ENCODE measurements around the gene PITPNM1. TPM values are rescaled to one million over a fixed set of nuclear protein-coding genes. Genes with fewer than 3 reads are reported as not detected.
A peak's percentile ranks its signal among the peaks of the same experiment; 100 is the strongest.
"Not testable (repeated sequence)": the region's sequence is repeated elsewhere in the genome, so short reads cannot be mapped to it uniquely, and the experiment has no call there.

Gene PITPNM1
- total RNA-seq, 1 donor from 2014 or later = 40.5 TPM

DNA sequence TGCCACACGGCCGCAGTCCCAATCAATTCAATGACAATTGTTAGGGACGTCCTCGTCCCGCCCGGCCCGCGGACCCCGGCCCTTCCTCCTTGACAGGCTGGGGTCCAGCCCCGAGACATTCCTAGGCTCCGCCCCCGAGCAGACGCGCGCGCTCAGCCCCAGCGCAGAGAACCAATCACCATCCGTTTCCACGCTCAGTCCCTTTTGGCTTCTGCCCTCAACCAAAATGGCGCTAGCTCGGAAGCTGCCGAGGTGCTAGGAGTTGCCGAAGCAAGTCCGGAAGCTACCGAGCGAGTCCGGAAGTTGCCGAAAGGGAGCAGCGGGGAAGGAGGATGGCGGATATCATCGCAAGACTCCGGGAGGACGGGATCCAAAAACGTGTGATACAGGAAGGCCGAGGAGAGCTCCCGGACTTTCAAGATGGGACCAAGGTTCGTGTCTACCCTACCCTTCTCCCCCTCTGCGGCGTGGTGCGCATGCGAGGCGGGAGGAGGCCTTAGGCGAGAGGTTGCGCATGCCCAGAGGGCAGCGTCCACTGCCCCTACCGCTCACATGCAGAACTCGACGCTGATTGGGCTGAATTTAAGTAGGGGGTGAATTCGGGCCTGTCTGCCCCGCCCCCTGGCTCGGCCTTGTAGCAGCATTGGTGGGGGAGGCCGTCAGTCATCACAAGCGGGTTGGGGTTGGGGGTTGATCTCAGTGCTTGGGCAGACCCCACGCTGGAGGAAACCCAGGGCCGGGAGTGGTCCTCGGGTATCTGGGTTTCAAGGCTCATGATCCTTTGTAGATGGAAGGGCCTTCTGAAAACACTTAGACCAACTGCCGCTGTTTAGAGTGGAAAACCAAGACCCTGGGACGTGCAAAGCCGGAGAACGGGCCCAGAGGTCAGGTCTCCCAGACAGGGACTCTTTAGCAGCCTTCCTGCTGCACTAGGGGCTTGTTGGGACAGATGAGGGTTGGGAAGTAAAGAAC is 22.1 kb downstream of the PITPNM1 start, which contains the start of gene AIP:
TSS of gene AIP (plus strand) at position 200 of the 972 bp plus-strand sequence. CDS start at position 333, 133 bp downstream.
- peaks cover 3% of the 10 kb centered on the region for H3K36me3 Mint-ChIP-seq (ENCODE audit: low read depth)
- no peaks in the 10 kb centered on the region for H3K9me3 Mint-ChIP-seq (ENCODE audit: low read depth)
- TF ChIP-seq, protein P1, sequence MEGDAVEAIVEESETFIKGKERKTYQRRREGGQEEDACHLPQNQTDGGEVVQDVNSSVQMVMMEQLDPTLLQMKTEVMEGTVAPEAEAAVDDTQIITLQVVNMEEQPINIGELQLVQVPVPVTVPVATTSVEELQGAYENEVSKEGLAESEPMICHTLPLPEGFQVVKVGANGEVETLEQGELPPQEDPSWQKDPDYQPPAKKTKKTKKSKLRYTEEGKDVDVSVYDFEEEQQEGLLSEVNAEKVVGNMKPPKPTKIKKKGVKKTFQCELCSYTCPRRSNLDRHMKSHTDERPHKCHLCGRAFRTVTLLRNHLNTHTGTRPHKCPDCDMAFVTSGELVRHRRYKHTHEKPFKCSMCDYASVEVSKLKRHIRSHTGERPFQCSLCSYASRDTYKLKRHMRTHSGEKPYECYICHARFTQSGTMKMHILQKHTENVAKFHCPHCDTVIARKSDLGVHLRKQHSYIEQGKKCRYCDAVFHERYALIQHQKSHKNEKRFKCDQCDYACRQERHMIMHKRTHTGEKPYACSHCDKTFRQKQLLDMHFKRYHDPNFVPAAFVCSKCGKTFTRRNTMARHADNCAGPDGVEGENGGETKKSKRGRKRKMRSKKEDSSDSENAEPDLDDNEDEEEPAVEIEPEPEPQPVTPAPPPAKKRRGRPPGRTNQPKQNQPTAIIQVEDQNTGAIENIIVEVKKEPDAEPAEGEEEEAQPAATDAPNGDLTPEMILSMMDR (IDR thresholded peaks at IDR 0.05) = peak; percentile 47
- H3K27me3 Mint-ChIP-seq (ENCODE audit: low read depth) = no peaks in the 10 kb centered on the region
- H3K4me3 Mint-ChIP-seq (ENCODE audit: unreplicated experiment) = peak within 1 kb of the TSS; percentile 83
- peaks cover 37% of the 10 kb centered on the region for H3K4me1 Mint-ChIP-seq (ENCODE audit: low read depth)
- H3K27ac Mint-ChIP-seq (ENCODE audit: unreplicated experiment) = peak within 1 kb of the TSS; percentile 98
- peak; percentile 98 for DNase-seq (ENCODE audit: low spot score)

DNA sequence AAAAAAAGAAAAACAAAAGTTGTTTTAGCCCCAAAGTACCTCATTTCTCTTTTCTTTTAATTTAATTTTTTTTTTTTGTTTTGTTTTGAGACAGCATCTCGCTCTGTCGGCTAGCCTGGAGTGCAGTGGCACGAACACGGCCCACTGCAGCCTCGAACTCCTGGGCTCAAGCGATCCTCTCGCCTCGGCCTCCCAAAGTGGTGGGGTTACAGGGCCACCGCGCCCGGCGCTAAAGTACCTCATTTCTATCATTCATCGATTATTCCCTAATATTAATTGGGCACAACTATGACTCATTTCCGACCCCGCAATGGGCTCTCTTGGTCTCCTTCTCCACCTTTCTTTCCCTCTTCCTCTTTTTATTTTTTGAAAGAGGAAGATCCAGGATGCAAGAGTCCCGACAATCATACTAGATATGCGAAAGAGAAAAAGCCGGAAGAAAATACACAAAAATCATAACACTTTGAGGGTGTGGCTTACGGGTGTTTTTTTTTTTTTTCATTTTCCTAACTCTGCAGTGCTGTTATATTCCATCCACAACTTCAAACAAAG is 22.8 kb downstream of the PITPNM1 start:
- Mint-ChIP-seq H3K36me3 (ENCODE audit: low read depth) (no peaks in the 10 kb centered on the region), H3K4me3 (ENCODE audit: unreplicated experiment) (peak overlapping the region; percentile 83), H3K27me3 (ENCODE audit: low read depth) (no peaks in the 10 kb centered on the region), H3K9me3 (ENCODE audit: low read depth) (no peaks in the 10 kb centered on the region), H3K4me1 (ENCODE audit: low read depth) (peaks cover 37% of the 10 kb centered on the region), H3K27ac (ENCODE audit: unreplicated experiment) (peak overlapping the region; percentile 98)
- TF ChIP-seq, protein P1 (IDR thresholded peaks at IDR 0.05) = no peak
- DNase-seq (ENCODE audit: low spot score) = no peak

DNA sequence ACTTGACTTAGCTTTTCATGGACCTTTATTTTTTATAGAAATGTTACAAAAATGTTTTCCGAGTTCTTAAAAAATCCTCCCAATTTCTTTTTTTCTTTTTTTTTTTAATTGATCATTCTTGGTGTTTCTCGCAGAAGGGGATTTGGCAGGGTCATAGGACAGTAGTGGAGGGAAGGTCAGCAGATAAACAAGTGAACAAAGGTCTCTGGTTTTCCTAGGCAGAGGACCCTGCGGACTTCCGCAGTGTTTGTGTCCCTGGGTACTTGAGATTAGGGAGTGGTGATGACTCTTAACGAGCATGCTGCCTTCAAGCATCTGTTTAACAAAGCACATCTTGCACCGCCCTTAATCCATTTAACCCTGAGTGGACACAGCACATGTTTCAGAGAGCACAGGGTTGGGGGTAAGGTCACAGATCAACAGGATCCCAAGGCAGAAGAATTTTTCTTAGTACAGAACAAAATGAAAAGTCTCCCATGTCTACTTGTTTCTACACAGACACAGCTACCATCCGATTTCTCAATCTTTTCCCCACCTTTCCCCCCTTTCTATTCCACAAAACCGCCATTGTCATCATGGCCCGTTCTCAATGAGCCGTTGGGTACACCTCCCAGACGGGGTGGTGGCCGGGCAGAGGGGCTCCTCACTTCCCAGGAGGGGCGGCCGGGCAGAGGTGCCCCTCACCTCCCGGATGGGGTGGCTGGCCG is 27.7 kb downstream of the PITPNM1 start:
- H3K27me3 Mint-ChIP-seq (ENCODE audit: low read depth); H3K9me3 Mint-ChIP-seq (ENCODE audit: low read depth); H3K27ac Mint-ChIP-seq (ENCODE audit: unreplicated experiment); H3K36me3 Mint-ChIP-seq (ENCODE audit: low read depth); H3K4me3 Mint-ChIP-seq (ENCODE audit: unreplicated experiment); H3K4me1 Mint-ChIP-seq (ENCODE audit: low read depth); DNase-seq (ENCODE audit: low spot score): not testable (repeated sequence)

DNA sequence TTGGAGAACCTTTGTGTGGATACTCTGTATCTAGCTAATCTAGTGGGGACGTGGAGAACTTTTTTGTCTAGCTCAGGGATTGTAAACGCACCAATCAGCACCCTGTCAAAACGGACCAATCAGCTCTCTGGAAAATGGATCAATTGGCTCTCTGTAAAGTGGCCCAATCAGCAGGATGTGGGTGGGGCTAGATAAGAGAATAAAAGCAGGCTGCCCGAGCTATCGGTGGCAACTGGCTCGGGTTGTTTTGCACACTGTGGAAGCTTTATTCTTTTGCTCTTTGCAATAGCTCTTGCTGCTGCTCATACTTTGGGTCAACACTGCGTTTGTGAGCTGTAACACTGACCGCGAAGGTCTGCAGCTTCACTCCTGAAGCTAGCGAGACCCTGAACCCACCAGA is 28.5 kb downstream of the PITPNM1 start:
- not testable (repeated sequence) for H3K27ac Mint-ChIP-seq (ENCODE audit: unreplicated experiment); H3K36me3 Mint-ChIP-seq (ENCODE audit: low read depth); H3K27me3 Mint-ChIP-seq (ENCODE audit: low read depth); H3K9me3 Mint-ChIP-seq (ENCODE audit: low read depth); H3K4me1 Mint-ChIP-seq (ENCODE audit: low read depth); H3K4me3 Mint-ChIP-seq (ENCODE audit: unreplicated experiment); DNase-seq (ENCODE audit: low spot score)

DNA sequence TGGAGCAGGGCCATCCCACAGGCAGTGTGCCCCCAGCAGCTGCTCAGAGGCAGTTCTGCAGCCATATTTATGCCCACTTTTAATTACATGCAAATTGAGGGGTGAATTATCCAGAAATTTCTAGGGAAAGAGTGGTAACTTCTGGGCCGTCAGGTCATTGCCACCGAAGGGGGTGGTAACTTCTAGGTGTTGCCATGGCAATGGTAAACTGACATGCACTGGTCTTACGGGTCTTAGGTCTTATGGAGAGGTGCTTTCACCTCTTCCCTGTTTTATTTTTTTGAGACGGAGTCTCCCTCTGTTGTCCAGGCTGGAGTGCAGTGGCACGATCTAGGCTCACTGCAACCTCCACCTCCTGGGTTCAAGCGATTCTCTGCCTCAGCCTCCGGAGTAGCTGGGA is 32.3 kb downstream of the PITPNM1 start:
- H3K9me3 Mint-ChIP-seq (ENCODE audit: low read depth) = no peaks in the 10 kb centered on the region
- H3K27ac Mint-ChIP-seq (ENCODE audit: unreplicated experiment) = no peak overlapping the region
- DNase-seq (ENCODE audit: low spot score) = no peak
- H3K27me3 Mint-ChIP-seq (ENCODE audit: low read depth) = no peaks in the 10 kb centered on the region
- H3K36me3 Mint-ChIP-seq (ENCODE audit: low read depth) = no peaks in the 10 kb centered on the region
- TF ChIP-seq, protein P1 (IDR thresholded peaks at IDR 0.05) = no peak
- H3K4me3 Mint-ChIP-seq (ENCODE audit: unreplicated experiment) = no peak overlapping the region
- H3K4me1 Mint-ChIP-seq (ENCODE audit: low read depth) = peaks cover 12% of the 10 kb centered on the region

All from chondrocyte (in vitro differentiated cells).